ENCODE data around the gene HP1BP3. TPM values are rescaled to one million over a fixed set of nuclear protein-coding genes. Genes with fewer than 3 reads are reported as not detected.

The HP1BP3 gene
- total RNA-seq, 3 donors from 2014 or later = 224 to 317 (median 281) TPM

DNA sequence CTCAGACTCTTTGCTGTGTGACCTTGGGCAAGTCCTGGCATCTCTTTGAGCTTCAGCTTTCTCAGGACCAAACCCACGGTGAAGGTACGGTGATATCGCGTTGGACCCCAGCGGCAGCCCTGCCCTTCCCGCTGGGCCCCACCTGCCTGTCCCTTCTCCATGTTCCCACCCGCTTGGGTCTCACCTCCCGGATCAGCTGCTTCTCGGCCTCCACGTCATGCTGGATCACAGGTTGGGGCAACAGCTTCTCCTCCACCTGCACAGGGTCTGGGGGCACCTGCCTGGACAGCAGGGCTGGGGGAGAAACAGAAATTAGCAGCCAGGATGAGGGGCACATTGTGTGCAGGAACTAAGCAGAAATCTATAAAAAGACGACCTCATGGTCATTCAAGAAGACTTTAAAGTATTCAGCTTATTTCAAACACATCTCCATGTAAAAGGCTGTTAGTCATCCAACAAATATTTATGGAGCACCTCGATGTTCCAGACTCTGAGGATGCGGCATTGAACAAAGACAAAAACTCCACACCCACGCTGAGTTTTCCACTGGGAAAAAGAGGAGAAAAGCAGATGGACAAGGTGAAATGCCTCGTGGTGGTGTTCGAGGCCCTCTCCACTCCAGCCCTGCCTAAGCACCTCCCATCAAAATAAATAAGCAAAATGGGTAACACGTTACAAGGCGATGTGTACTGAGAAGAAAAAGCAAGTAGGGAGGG lies 88.8 kb downstream of the HP1BP3 start:
- Histone ChIP-seq H3K9me3 (no peaks in the 10 kb centered on the region), H3K4me1 (no peaks in the 10 kb centered on the region), H3K4me3 (no peak overlapping the region), H3K27ac (no peak overlapping the region), H3K27me3 (no peaks in the 10 kb centered on the region), H3K36me3 (no peaks in the 10 kb centered on the region)
- TF ChIP-seq, protein P1, sequence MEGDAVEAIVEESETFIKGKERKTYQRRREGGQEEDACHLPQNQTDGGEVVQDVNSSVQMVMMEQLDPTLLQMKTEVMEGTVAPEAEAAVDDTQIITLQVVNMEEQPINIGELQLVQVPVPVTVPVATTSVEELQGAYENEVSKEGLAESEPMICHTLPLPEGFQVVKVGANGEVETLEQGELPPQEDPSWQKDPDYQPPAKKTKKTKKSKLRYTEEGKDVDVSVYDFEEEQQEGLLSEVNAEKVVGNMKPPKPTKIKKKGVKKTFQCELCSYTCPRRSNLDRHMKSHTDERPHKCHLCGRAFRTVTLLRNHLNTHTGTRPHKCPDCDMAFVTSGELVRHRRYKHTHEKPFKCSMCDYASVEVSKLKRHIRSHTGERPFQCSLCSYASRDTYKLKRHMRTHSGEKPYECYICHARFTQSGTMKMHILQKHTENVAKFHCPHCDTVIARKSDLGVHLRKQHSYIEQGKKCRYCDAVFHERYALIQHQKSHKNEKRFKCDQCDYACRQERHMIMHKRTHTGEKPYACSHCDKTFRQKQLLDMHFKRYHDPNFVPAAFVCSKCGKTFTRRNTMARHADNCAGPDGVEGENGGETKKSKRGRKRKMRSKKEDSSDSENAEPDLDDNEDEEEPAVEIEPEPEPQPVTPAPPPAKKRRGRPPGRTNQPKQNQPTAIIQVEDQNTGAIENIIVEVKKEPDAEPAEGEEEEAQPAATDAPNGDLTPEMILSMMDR (IDR thresholded peaks at IDR 0.05) = no peak
- TF ChIP-seq POLR2A (IDR thresholded peaks at IDR 0.05) (no peak), POLR2AphosphoS5 (IDR thresholded peaks at IDR 0.05) (no peak)
- no peak for DNase-seq (ENCODE audit: low spot score in 2 of 2)
- intact Hi-C loops (cut with DNase I; ENCODE audit: low total_unique reads) = no loop called here

DNA sequence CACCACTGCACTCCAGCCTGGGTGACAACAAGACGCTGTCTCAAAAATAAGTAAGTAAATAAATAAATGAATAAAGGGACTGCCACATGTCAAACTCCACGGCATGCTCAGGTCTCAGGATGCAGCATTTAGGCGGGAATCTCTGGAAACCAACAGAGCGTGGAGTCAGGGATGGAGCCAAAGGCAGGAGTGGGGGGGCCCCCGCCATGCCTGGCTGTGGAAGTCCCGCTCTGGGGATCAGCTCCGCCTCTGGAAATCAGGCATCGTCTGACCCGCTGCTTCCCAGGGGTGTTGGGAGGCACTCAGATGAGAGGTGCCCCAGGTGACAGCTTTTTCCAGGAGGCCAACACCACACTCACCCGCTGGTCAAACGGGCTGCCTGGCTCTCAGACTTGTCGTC lies 89.5 kb downstream of the HP1BP3 start:
- Histone ChIP-seq H3K27ac (no peak overlapping the region), H3K4me3 (no peak overlapping the region)
- intact Hi-C loops (cut with DNase I; ENCODE audit: low total_unique reads) = no loop called here

DNA sequence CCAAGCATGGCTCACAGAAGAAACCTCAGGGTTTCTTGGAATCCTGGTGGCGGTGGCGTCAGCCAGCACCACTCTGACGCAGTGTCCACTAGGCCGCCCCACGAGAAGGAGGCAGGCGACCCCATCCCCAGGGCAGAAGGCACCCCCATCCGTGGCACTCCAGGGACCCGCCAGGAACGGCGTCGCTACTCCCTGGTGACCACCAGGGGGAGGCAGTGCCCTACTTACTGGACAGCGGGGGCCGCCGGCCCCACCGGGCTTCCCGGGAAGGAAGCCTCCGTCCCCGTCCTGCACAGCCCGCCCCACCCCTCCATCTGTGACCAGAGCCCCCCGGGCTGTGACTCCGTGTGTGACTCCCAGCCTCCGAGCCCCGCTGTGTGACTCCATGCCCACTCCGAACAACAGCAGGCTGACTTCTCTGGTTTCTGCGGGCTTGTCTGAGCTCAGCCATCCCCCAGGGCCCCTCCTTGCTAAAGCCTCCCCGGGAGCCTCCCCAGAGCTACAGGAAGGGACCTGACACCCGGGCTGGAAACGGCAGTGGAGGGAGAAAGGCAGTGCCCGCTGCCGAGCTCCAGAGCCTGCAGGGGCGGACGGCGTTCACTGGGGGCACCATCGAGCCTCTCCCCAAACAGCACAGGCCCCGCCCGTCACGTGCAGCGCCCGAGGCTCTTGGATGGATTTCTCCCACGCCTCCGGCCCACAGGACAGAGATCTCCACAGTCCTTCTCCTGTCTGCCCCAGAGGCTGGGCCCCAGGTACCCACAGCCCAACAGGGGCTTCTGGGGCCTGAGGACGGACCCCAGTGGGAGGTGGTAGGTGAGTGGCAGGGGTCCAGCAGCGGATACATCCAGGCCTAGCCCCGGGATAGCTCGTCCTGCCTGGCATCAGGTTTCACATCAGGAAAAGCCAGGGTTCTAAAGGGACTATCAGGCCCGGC lies 90.4 kb downstream of the HP1BP3 start:
- H3K9me3 ChIP-seq = no peaks in the 10 kb centered on the region
- DNase-seq (ENCODE audit: low spot score in 2 of 2) = peak; percentile 69 to 78
- H3K4me1 ChIP-seq = no peaks in the 10 kb centered on the region
- no peaks in the 10 kb centered on the region for H3K27me3 ChIP-seq
- no peaks in the 10 kb centered on the region for H3K36me3 ChIP-seq
- H3K4me3 ChIP-seq = peak overlapping the region; percentile 48 to 74 (median 58)
- peak overlapping the region; percentile 78 to 81 for H3K27ac ChIP-seq
- TF ChIP-seq, protein P1 (IDR thresholded peaks at IDR 0.05) = peak; percentile 75 to 88 (median 84)
- TF ChIP-seq POLR2A (IDR thresholded peaks at IDR 0.05) (no peak), POLR2AphosphoS5 (IDR thresholded peaks at IDR 0.05) (peak in 1 of 3 donors; percentile 29)
- intact Hi-C loops (cut with DNase I; ENCODE audit: low total_unique reads) = no loop called here

More for the DNA sequence above, 89.5 kb downstream of the HP1BP3 start:
- Histone ChIP-seq H3K27me3 (no peaks in the 10 kb centered on the region), H3K36me3 (no peaks in the 10 kb centered on the region), H3K9me3 (no peaks in the 10 kb centered on the region), H3K4me1 (no peaks in the 10 kb centered on the region)
- DNase-seq (ENCODE audit: low spot score in 2 of 2) = no peak
- TF ChIP-seq POLR2AphosphoS5 (IDR thresholded peaks at IDR 0.05) (no peak), POLR2A (IDR thresholded peaks at IDR 0.05) (no peak)
- TF ChIP-seq, protein P1 (IDR thresholded peaks at IDR 0.05) = no peak

DNA sequence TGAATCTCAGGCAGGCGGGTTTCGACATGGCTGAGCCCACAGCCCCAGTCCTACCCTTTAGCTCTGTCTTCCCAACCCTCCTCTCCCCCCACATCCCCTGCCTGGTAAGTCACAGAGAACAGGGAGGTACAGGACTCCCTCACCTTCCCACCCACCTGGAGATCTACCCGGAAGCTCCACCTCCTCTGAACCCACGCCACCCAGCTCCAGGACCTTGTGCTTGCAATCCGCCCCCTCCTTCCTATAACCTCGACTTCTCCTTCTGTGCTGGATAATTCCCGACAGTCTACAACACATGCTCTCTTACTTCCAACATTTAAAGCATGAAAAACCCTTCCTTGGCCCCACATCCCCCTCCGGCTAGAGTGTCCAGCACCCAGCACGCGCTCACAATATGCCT lies 91.6 kb downstream of the HP1BP3 start:
- no peaks in the 10 kb centered on the region for H3K9me3 ChIP-seq
- no peak overlapping the region for H3K4me3 ChIP-seq
- H3K27me3 ChIP-seq = no peaks in the 10 kb centered on the region
- no peak for DNase-seq (ENCODE audit: low spot score in 2 of 2)
- no peaks in the 10 kb centered on the region for H3K36me3 ChIP-seq
- H3K4me1 ChIP-seq = no peaks in the 10 kb centered on the region
- H3K27ac ChIP-seq = no peak overlapping the region
- intact Hi-C loops (cut with DNase I; ENCODE audit: low total_unique reads) = no loop called here
- TF ChIP-seq POLR2AphosphoS5 (IDR thresholded peaks at IDR 0.05) (no peak), POLR2A (IDR thresholded peaks at IDR 0.05) (no peak)
- TF ChIP-seq, protein P1 (IDR thresholded peaks at IDR 0.05) = no peak

DNA sequence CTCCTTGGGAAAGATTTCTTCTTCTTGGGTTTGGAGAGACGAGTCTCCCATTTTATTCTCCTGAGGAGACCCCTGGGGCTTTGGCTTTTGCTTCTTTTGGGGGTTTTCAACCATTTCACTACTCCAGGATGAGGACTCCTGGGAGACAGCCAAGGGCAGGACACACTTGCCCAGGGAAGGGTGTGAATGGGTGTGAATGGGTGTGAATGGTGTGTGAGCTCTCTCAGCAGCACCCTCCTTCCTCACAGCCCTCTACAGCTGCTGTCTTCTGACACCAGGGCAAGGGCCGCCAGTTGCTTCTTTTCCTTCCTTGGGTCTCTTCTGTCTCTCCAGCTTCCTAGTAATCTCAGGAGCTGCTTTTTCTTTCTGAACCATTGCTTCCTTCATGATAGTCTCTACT lies 93.5 kb downstream of the HP1BP3 start:
- H3K4me1 ChIP-seq = no peaks in the 10 kb centered on the region
- H3K27me3 ChIP-seq = no peaks in the 10 kb centered on the region
- TF ChIP-seq POLR2AphosphoS5 (IDR thresholded peaks at IDR 0.05) (no peak), POLR2A (IDR thresholded peaks at IDR 0.05) (no peak)
- TF ChIP-seq, protein P1 (IDR thresholded peaks at IDR 0.05) = no peak
- DNase-seq (ENCODE audit: low spot score in 2 of 2) = no peak
- no peak overlapping the region for H3K27ac ChIP-seq
- no peak overlapping the region for H3K4me3 ChIP-seq
- H3K36me3 ChIP-seq = no peaks in the 10 kb centered on the region
- H3K9me3 ChIP-seq = no peaks in the 10 kb centered on the region
- intact Hi-C loops (cut with DNase I; ENCODE audit: low total_unique reads) = no loop called here

Data from breast epithelium (tissue), 4 donors.